ENCODE results near the gene CNTRL. TPM values are rescaled to one million over a fixed set of nuclear protein-coding genes. Genes with fewer than 3 reads are reported as not detected.

The CNTRL gene
- total RNA-seq, 1 experiment from 2014 or later, result 11.2 TPM

GRCh38 chr9:121168052-121168451 is 93.3 kb downstream of the CNTRL start:
- intact Hi-C loops (cut with micrococcal nuclease; ENCODE audit: unreplicated experiment), result no loop called here
- CTCF ChIA-PET, result no interaction called here
- no peak for TF ChIP-seq CTCF (IDR thresholded peaks at IDR 0.05; ENCODE audit: unreplicated experiment)
- Mint-ChIP-seq H3K27me3 (ENCODE audit: unreplicated experiment) (no peaks in the 10 kb centered on the region), H3K36me3 (ENCODE audit: insufficient read depth, unreplicated experiment) (no peaks in the 10 kb centered on the region), H3K9me3 (ENCODE audit: low read depth, unreplicated experiment) (no peaks in the 10 kb centered on the region), H3K4me3 (ENCODE audit: low read depth, unreplicated experiment) (no peak overlapping the region), H3K27ac (ENCODE audit: unreplicated experiment) (no peak overlapping the region), H3K4me1 (ENCODE audit: low read depth, unreplicated experiment) (no peaks in the 10 kb centered on the region)
- DNase-seq, result no peak
- no TSS peak for BruUV-seq (replicated peaks)

GRCh38 chr9:121169094-121169601 is 94.4 kb downstream of the CNTRL start:
- CTCF ChIA-PET, result no interaction called here
- H3K4me3 Mint-ChIP-seq (ENCODE audit: low read depth, unreplicated experiment), result no peak overlapping the region
- no peaks in the 10 kb centered on the region for H3K4me1 Mint-ChIP-seq (ENCODE audit: low read depth, unreplicated experiment)
- TF ChIP-seq CTCF (IDR thresholded peaks at IDR 0.05; ENCODE audit: unreplicated experiment), result no peak
- DNase-seq, result peak; percentile 4
- H3K9me3 Mint-ChIP-seq (ENCODE audit: low read depth, unreplicated experiment), result no peaks in the 10 kb centered on the region
- H3K27ac Mint-ChIP-seq (ENCODE audit: unreplicated experiment), result no peak overlapping the region
- no TSS peak for BruUV-seq (replicated peaks)
- intact Hi-C loops (cut with micrococcal nuclease; ENCODE audit: unreplicated experiment), result no loop called here
- no peaks in the 10 kb centered on the region for H3K27me3 Mint-ChIP-seq (ENCODE audit: unreplicated experiment)
- peaks cover 4% of the 10 kb centered on the region for H3K36me3 Mint-ChIP-seq (ENCODE audit: insufficient read depth, unreplicated experiment)

- Mint-ChIP-seq H3K27me3 (ENCODE audit: unreplicated experiment) (no peaks in the 10 kb centered on the region), H3K9me3 (ENCODE audit: low read depth, unreplicated experiment) (no peaks in the 10 kb centered on the region), H3K27ac (ENCODE audit: unreplicated experiment) (no peak overlapping the region), H3K4me3 (ENCODE audit: low read depth, unreplicated experiment) (no peak overlapping the region), H3K4me1 (ENCODE audit: low read depth, unreplicated experiment) (no peaks in the 10 kb centered on the region), H3K36me3 (ENCODE audit: insufficient read depth, unreplicated experiment) (peaks cover 12% of the 10 kb centered on the region)
- no TSS peak for BruUV-seq (replicated peaks)
- intact Hi-C loops (cut with micrococcal nuclease; ENCODE audit: unreplicated experiment), result no loop called here
- CTCF ChIA-PET, result interaction anchor here (1.1 kb wide), 1 partner anchor 28 kb away, joined by 3 read pairs; no protein-coding TSS in a partner anchor
- no peak for DNase-seq
- no peak for TF ChIP-seq CTCF (IDR thresholded peaks at IDR 0.05; ENCODE audit: unreplicated experiment)
These were observed 96.5 kb downstream of the CNTRL start for GRCh38 chr9:121171236-121171635.

- TF ChIP-seq CTCF (IDR thresholded peaks at IDR 0.05; ENCODE audit: unreplicated experiment), result no peak
- Mint-ChIP-seq H3K4me3 (ENCODE audit: low read depth, unreplicated experiment) (no peak overlapping the region), H3K27ac (ENCODE audit: unreplicated experiment) (no peak overlapping the region), H3K9me3 (ENCODE audit: low read depth, unreplicated experiment) (no peaks in the 10 kb centered on the region), H3K36me3 (ENCODE audit: insufficient read depth, unreplicated experiment) (peaks cover 12% of the 10 kb centered on the region), H3K27me3 (ENCODE audit: unreplicated experiment) (no peaks in the 10 kb centered on the region), H3K4me1 (ENCODE audit: low read depth, unreplicated experiment) (no peaks in the 10 kb centered on the region)
- CTCF ChIA-PET, result interaction anchor here (0.6 kb wide), 1 partner anchor 973 kb away, joined by 3 read pairs; no protein-coding TSS in a partner anchor
- BruUV-seq (replicated peaks), result no TSS peak
- no peak for DNase-seq
- intact Hi-C loops (cut with micrococcal nuclease; ENCODE audit: unreplicated experiment), result no loop called here
These were observed 98.2 kb downstream of the CNTRL start for GRCh38 chr9:121172726-121173487.

All from Calu3 (cell line).